Activated T-helper 1 cell treated with anti-CD3 and anti-CD28 coated beads, Interleukin-12 subunit alpha, Interleukin-12 subunit beta, Interleukin-2, Interleukin-4 antibody, amounts not matched to agents 30 ng/mL and 10 ng/mL and 1 ng/mL, durations not matched to agents 14 hours and 24 hours and 36 hours (primary cell): ENCODE measurements around the gene IL11. TPM values are rescaled to one million over a fixed set of nuclear protein-coding genes. Genes with fewer than 3 reads are reported as not detected.

Source experiments
- DNase-seq: peaks from one replicate; pipeline ENCODE4 v3.0.0; 2021; ENCODE audit warnings: low spot score
- H3K27ac Mint-ChIP-seq: one replicate; pipeline ENCODE4 v1.8.0; 2021; ENCODE audit warnings: mild to moderate bottlenecking, mixed read lengths
- H3K27me3 Mint-ChIP-seq: one replicate; pipeline ENCODE4 v1.8.0; 2022; ENCODE audit warnings: mild to moderate bottlenecking, moderate library complexity, mixed read lengths; ENCODE audit not compliant: insufficient read depth
- H3K36me3 Mint-ChIP-seq: one replicate; pipeline ENCODE4 v1.8.0; 2021; ENCODE audit warnings: low read depth, mixed read lengths
- H3K4me1 Mint-ChIP-seq: one replicate; pipeline ENCODE4 v1.8.0; 2021; ENCODE audit warnings: low read depth, mixed read lengths
- H3K4me3 Mint-ChIP-seq: one replicate; pipeline ENCODE4 v1.8.0; 2021; ENCODE audit warnings: mild to moderate bottlenecking, moderate library complexity, mixed read lengths
- H3K9me3 Mint-ChIP-seq: one replicate; pipeline ENCODE4 v1.8.0; 2021; ENCODE audit warnings: mixed read lengths
- intact Hi-C: fragments of 100-400 bp; cut with micrococcal nuclease; formaldehyde crosslinking; loops from one replicate; pipeline ENCODE4 v1.15.1; 2024
- total RNA-seq: library from RNA; stranded (reverse); gene quantifications from 2 replicates; pipeline ENCODE4 v1.2.3, GENCODE V29; 2022

The IL11 gene
- total RNA-seq, 1 donor from 2014 or later: not detected

- Mint-ChIP-seq H3K4me3 (peak overlapping the region; percentile 99), H3K27ac (no peak overlapping the region), H3K9me3 (no peaks in the 10 kb centered on the region), H3K36me3 (peaks cover 49% of the 10 kb centered on the region), H3K4me1 (peaks cover 35% of the 10 kb centered on the region), H3K27me3 (no peaks in the 10 kb centered on the region)
- no peak for DNase-seq
- intact Hi-C loops: no loop called here
These were observed 17.7 kb upstream of the IL11 start for GRCh38 chr19:55387736-55388497.

GRCh38 chr19:55386493-55386971 lies 16.3 kb upstream of the IL11 start:
- Mint-ChIP-seq H3K9me3 (no peaks in the 10 kb centered on the region), H3K36me3 (peaks cover 46% of the 10 kb centered on the region), H3K27ac (peak overlapping the region; percentile 96), H3K4me1 (peaks cover 45% of the 10 kb centered on the region), H3K4me3 (peak overlapping the region; percentile 99), H3K27me3 (no peaks in the 10 kb centered on the region)
- intact Hi-C loops: no loop called here
- no peak for DNase-seq

- H3K4me1 Mint-ChIP-seq: peaks cover 43% of the 10 kb centered on the region
- peak; percentile 99 for DNase-seq
- H3K4me3 Mint-ChIP-seq: peak within 1 kb of the TSS; percentile 99
- no peaks in the 10 kb centered on the region for H3K9me3 Mint-ChIP-seq
- no peaks in the 10 kb centered on the region for H3K27me3 Mint-ChIP-seq
- intact Hi-C loops: loop anchor here (1.0 kb wide), 10 partner anchors 22 to 323 kb away; partner anchors contain the start of genes COX6B2, HSPBP1, KMT5C and PPP1R12C
- peak within 1 kb of the TSS; percentile 96 for H3K27ac Mint-ChIP-seq
- H3K36me3 Mint-ChIP-seq: peaks cover 44% of the 10 kb centered on the region
These were observed 15.6 kb upstream of the IL11 start, which contains the start of gene RPL28 for GRCh38 chr19:55385724-55386492. RPL28 (plus strand) TSS chr19:55385932; CDS start chr19:55386358, 426 bp downstream.

GRCh38 chr19:55384920-55385723 lies 14.9 kb upstream of the IL11 start:
- intact Hi-C loops: loop anchor here (1.0 kb wide), 10 partner anchors 23 to 322 kb away; partner anchors contain the start of genes COX6B2, HSPBP1, KMT5C and PPP1R12C
- Mint-ChIP-seq H3K27me3 (no peaks in the 10 kb centered on the region), H3K9me3 (no peaks in the 10 kb centered on the region), H3K36me3 (peaks cover 36% of the 10 kb centered on the region), H3K4me1 (peaks cover 39% of the 10 kb centered on the region), H3K27ac (peak overlapping the region; percentile 96), H3K4me3 (peak overlapping the region; percentile 99)
- peak; percentile 93 for DNase-seq

- H3K9me3 Mint-ChIP-seq: no peaks in the 10 kb centered on the region
- intact Hi-C loops: no loop called here
- peaks cover 34% of the 10 kb centered on the region for H3K4me1 Mint-ChIP-seq
- H3K4me3 Mint-ChIP-seq: peak within 1 kb of the TSS; percentile 99
- H3K27ac Mint-ChIP-seq: peak within 1 kb of the TSS; percentile 96
- H3K27me3 Mint-ChIP-seq: no peaks in the 10 kb centered on the region
- H3K36me3 Mint-ChIP-seq: peaks cover 29% of the 10 kb centered on the region
- peak; percentile 34 for DNase-seq
These were observed 14.1 kb upstream of the IL11 start, which contains the start of gene TMEM238 for GRCh38 chr19:55384131-55384919. TMEM238 (minus strand) TSS chr19:55384292; CDS start chr19:55384259, 33 bp downstream.

- H3K4me3 Mint-ChIP-seq: peak overlapping the region; percentile 92
- peak overlapping the region; percentile 92 for H3K27ac Mint-ChIP-seq
- peaks cover 28% of the 10 kb centered on the region for H3K36me3 Mint-ChIP-seq
- H3K27me3 Mint-ChIP-seq: no peaks in the 10 kb centered on the region
- no peaks in the 10 kb centered on the region for H3K9me3 Mint-ChIP-seq
- peak; percentile 38 for DNase-seq
- intact Hi-C loops: no loop called here
- peaks cover 27% of the 10 kb centered on the region for H3K4me1 Mint-ChIP-seq
These were observed 13.2 kb upstream of the IL11 start for GRCh38 chr19:55383279-55384130.

- Mint-ChIP-seq H3K36me3 (peaks cover 21% of the 10 kb centered on the region), H3K4me1 (peaks cover 23% of the 10 kb centered on the region), H3K4me3 (peak overlapping the region; percentile 92), H3K27ac (peak overlapping the region; percentile 92), H3K27me3 (no peaks in the 10 kb centered on the region), H3K9me3 (no peaks in the 10 kb centered on the region)
- intact Hi-C loops: no loop called here
- DNase-seq: no peak
These were observed 12.3 kb upstream of the IL11 start for GRCh38 chr19:55382522-55383054.

- Mint-ChIP-seq H3K27me3 (no peaks in the 10 kb centered on the region), H3K27ac (peak overlapping the region; percentile 60), H3K4me3 (peak overlapping the region; percentile 92), H3K4me1 (peaks cover 18% of the 10 kb centered on the region), H3K36me3 (peaks cover 15% of the 10 kb centered on the region), H3K9me3 (no peaks in the 10 kb centered on the region)
- no peak for DNase-seq
- intact Hi-C loops: no loop called here
These were observed 11.8 kb upstream of the IL11 start for GRCh38 chr19:55382013-55382412.

- H3K4me3 Mint-ChIP-seq: no peak overlapping the region
- no peaks in the 10 kb centered on the region for H3K9me3 Mint-ChIP-seq
- H3K4me1 Mint-ChIP-seq: peaks cover 10% of the 10 kb centered on the region
- H3K36me3 Mint-ChIP-seq: peaks cover 4% of the 10 kb centered on the region
- no peak overlapping the region for H3K27ac Mint-ChIP-seq
- intact Hi-C loops: no loop called here
- peaks cover 6% of the 10 kb centered on the region for H3K27me3 Mint-ChIP-seq
- DNase-seq: no peak
These were observed 8.9 kb upstream of the IL11 start for GRCh38 chr19:55379174-55379573.

- Mint-ChIP-seq H3K9me3 (no peaks in the 10 kb centered on the region), H3K4me3 (no peak overlapping the region), H3K27ac (no peak overlapping the region), H3K27me3 (peaks cover 12% of the 10 kb centered on the region), H3K36me3 (peaks cover 3% of the 10 kb centered on the region), H3K4me1 (peaks cover 8% of the 10 kb centered on the region)
- no peak for DNase-seq
- intact Hi-C loops: no loop called here
These were observed 7.3 kb upstream of the IL11 start for GRCh38 chr19:55377356-55378131.
